ENCODE data around the gene HEY2. TPM values are rescaled to one million over a fixed set of nuclear protein-coding genes. Genes with fewer than 3 reads are reported as not detected.
"Not testable (repeated sequence)": the region's sequence is repeated elsewhere in the genome, so short reads cannot be mapped to it uniquely, and the experiment has no call there.

Gene HEY2
- total RNA-seq (ENCODE audit: unreplicated experiment) = 2.1 TPM
- long read RNA-seq, partial matches to known transcripts = 0 of 4 reads
- long read RNA-seq, other reads (novel, unspliced or antisense) = 0 of 4 reads

DNA sequence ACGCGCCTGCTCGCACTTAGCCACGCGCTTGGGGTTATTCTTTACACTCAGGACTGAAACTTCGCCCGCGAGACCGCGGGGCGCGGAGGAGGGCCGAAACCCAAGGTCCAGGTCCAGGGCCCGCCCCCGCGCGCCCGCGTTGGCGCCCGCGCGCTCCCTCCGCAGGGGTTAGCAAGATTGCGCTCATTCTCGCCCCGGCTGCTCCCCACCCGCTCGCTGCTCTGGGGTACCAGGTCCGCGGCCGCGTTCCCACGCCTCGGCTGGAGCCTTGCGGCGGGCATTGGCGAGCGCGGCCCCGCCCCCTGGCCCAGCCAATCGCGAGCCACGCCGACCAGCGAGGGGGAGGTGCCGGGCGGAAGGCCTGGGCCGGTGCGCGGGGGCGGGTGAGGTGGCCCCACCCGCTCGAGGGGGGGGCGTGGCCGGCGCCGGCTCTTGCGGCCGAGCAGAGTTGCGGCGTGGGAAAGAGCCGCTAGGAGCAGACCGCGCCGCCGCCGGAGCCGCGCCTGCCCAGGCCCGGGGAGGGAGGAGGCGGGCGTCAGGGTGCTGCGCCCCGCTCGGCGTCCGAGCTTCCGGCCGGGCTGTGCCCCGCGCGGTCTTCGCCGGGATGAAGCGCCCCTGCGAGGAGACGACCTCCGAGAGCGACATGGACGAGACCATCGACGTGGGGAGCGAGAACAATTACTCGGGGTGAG is at the start of gene HEY2:
HEY2 (plus strand) TSS at position 460 of the 692 bp plus-strand sequence; CDS start at position 605, 145 bp downstream.
- Mint-ChIP-seq H3K4me1 (ENCODE audit: low read depth, unreplicated experiment) (peaks cover 7% of the 10 kb centered on the region), H3K27ac (ENCODE audit: unreplicated experiment) (peak within 1 kb of the TSS; percentile 78), H3K27me3 (ENCODE audit: unreplicated experiment) (peaks cover 10% of the 10 kb centered on the region), H3K4me3 (ENCODE audit: unreplicated experiment) (peak within 1 kb of the TSS; percentile 98), H3K9me3 (ENCODE audit: unreplicated experiment) (peaks cover 4% of the 10 kb centered on the region), H3K36me3 (ENCODE audit: unreplicated experiment) (no peaks in the 10 kb centered on the region)
- peak; percentile 96 for DNase-seq
- TF ChIP-seq, protein P1, sequence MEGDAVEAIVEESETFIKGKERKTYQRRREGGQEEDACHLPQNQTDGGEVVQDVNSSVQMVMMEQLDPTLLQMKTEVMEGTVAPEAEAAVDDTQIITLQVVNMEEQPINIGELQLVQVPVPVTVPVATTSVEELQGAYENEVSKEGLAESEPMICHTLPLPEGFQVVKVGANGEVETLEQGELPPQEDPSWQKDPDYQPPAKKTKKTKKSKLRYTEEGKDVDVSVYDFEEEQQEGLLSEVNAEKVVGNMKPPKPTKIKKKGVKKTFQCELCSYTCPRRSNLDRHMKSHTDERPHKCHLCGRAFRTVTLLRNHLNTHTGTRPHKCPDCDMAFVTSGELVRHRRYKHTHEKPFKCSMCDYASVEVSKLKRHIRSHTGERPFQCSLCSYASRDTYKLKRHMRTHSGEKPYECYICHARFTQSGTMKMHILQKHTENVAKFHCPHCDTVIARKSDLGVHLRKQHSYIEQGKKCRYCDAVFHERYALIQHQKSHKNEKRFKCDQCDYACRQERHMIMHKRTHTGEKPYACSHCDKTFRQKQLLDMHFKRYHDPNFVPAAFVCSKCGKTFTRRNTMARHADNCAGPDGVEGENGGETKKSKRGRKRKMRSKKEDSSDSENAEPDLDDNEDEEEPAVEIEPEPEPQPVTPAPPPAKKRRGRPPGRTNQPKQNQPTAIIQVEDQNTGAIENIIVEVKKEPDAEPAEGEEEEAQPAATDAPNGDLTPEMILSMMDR (IDR thresholded peaks at IDR 0.05; ENCODE audit: partially characterized antibody, unreplicated experiment) = no peak

DNA sequence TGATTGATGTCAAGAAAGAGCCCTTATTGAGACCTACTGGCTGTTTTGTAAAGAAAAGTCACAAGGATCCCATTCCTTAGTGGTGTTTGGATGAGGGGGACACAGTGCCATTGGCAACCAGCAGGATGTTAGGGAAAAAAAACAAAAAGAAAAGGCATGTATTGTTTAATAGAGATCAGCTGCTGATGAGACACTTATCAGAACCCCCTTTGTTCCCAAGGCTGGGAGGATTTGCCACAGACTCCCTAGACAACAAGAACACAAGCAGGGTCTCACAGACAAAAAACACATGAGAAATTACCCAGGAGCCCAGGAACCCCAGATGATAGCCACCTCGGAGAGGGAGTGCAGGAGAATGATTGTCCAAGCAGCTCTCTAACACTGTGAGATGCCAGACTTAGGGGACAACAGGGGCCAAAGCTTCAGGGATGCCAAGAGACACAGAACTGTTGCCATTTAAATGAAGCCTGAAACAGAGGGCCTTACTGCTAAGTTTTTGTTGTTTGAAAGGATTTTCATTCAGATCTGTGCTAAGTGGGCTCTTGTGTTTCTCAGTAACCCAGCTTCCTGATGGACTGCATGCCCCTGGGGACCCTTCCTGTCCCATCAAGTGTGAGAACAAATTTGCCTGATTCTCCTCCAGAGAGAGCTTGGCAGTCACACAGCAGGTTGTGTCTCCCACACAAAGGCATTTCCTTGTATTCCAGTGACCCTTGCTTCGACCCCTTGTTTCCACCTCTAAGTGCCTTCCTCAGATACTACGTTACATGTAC is 48.7 kb upstream of the HEY2 start:
- H3K27ac Mint-ChIP-seq (ENCODE audit: unreplicated experiment) = no peak overlapping the region
- no peak overlapping the region for H3K4me3 Mint-ChIP-seq (ENCODE audit: unreplicated experiment)
- DNase-seq = no peak
- H3K9me3 Mint-ChIP-seq (ENCODE audit: unreplicated experiment) = no peaks in the 10 kb centered on the region
- no peaks in the 10 kb centered on the region for H3K36me3 Mint-ChIP-seq (ENCODE audit: unreplicated experiment)
- peaks cover 11% of the 10 kb centered on the region for H3K4me1 Mint-ChIP-seq (ENCODE audit: low read depth, unreplicated experiment)
- H3K27me3 Mint-ChIP-seq (ENCODE audit: unreplicated experiment) = peaks cover 1% of the 10 kb centered on the region
- TF ChIP-seq, protein P1 (IDR thresholded peaks at IDR 0.05; ENCODE audit: partially characterized antibody, unreplicated experiment) = no peak

DNA sequence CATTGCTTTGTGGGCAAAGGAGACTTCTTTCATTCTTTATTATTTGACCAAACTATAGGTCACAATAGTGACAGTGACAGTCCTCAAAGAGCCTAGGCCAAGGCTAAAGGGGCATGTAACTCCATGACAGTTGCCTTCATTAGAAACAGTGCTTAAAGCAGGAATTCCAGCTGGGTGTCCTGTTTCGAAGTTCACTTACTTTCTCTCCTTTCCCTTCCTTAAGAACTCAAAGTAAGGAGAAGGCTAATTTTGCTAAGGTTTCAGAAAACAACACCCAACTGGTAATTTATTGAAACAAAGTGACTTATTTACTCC is 48.1 kb upstream of the HEY2 start:
- no peak for DNase-seq
- H3K4me3 Mint-ChIP-seq (ENCODE audit: unreplicated experiment) = no peak overlapping the region
- peaks cover 1% of the 10 kb centered on the region for H3K27me3 Mint-ChIP-seq (ENCODE audit: unreplicated experiment)
- H3K36me3 Mint-ChIP-seq (ENCODE audit: unreplicated experiment) = peaks cover 3% of the 10 kb centered on the region
- no peak overlapping the region for H3K27ac Mint-ChIP-seq (ENCODE audit: unreplicated experiment)
- H3K4me1 Mint-ChIP-seq (ENCODE audit: low read depth, unreplicated experiment) = peaks cover 11% of the 10 kb centered on the region
- TF ChIP-seq, protein P1 (IDR thresholded peaks at IDR 0.05; ENCODE audit: partially characterized antibody, unreplicated experiment) = no peak
- peaks cover under 1% of the 10 kb centered on the region for H3K9me3 Mint-ChIP-seq (ENCODE audit: unreplicated experiment)

DNA sequence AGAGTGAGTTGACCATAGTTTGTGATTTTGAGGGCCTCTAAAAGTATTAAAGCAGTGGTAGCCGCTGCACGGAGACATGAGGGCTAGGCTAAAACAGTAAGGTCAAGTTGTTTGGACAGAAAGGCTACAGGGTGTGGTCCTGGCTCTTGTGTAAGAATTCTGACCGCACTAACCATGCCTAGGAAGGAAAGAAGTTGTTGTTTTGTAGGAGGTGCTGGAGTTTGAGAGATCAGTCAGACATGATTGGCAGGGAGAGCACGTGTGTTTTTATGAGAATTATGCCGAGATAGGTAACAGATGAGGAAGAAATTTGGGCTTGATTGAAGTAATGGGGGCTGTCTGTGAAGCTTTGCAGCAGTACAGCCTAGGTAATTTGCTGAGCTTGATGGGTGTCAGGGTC is 45.5 kb upstream of the HEY2 start:
- H3K27me3 Mint-ChIP-seq (ENCODE audit: unreplicated experiment); H3K4me3 Mint-ChIP-seq (ENCODE audit: unreplicated experiment); H3K36me3 Mint-ChIP-seq (ENCODE audit: unreplicated experiment); H3K9me3 Mint-ChIP-seq (ENCODE audit: unreplicated experiment); H3K27ac Mint-ChIP-seq (ENCODE audit: unreplicated experiment); DNase-seq: not testable (repeated sequence)
- peaks cover 11% of the 10 kb centered on the region for H3K4me1 Mint-ChIP-seq (ENCODE audit: low read depth, unreplicated experiment)

DNA sequence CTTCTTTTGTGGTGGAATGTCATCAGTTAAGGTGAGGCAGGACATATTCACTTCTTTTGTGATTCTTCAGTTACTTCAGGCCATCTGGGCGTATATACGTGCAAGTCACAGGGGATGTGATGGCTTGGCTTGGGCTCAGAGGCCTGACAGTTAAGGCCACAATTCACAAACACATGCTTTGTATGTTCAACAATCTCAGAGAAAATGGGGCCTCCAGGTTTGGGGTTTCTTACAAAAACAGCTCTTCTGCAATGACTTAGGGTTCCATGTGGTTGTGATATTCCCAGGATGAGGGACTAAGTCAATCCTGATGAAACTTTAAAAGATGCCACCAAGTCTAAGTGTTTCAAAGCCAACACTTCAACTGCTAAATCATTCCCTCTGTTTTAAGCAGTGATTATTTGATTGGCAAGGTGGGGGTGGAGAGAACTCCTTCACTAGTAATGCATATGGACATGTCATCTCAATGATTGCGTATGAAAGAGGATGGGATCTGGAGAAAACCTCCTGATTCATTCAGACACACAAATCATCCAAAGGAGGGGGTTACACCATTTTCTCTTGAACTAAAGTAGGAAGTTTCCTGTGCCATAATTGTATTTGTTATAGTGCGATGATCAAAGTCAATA is 41.7 kb upstream of the HEY2 start:
- Mint-ChIP-seq H3K4me3 (ENCODE audit: unreplicated experiment) (no peak overlapping the region), H3K4me1 (ENCODE audit: low read depth, unreplicated experiment) (no peaks in the 10 kb centered on the region), H3K36me3 (ENCODE audit: unreplicated experiment) (peaks cover 18% of the 10 kb centered on the region), H3K27ac (ENCODE audit: unreplicated experiment) (no peak overlapping the region), H3K9me3 (ENCODE audit: unreplicated experiment) (peaks cover 6% of the 10 kb centered on the region), H3K27me3 (ENCODE audit: unreplicated experiment) (peaks cover 4% of the 10 kb centered on the region)
- DNase-seq = no peak
- TF ChIP-seq, protein P1 (IDR thresholded peaks at IDR 0.05; ENCODE audit: partially characterized antibody, unreplicated experiment) = no peak
